Endometrial microvascular endothelial cells (primary cell): ENCODE measurements around the gene RPS5. TPM values are rescaled to one million over a fixed set of nuclear protein-coding genes. Genes with fewer than 3 reads are reported as not detected.
"Not testable (repeated sequence)": the region's sequence is repeated elsewhere in the genome, so short reads cannot be mapped to it uniquely, and the experiment has no call there.

ENCODE experiments used
- in situ Hi-C: cut with HindIII; loops from 2 replicates; pipeline ENCODE4 v1.10.0; 2017; ENCODE audit warnings: low sequenced_read_pairs, low pct_unique_long_range_greater_than_20kb; ENCODE audit errors: inconsistent ontology term
- total RNA-seq: library from RNA; depleted of rRNA; stranded (reverse); fragments of >200 nt; gene quantifications from one replicate; pipeline ENCODE4 v1.2.3, GENCODE V29; 2015; ENCODE audit errors: inconsistent ontology term

The RPS5 gene
- 2,433 TPM for total RNA-seq

GRCh38 chr19:58386576-58387337 lies at the start of gene RPS5:
Gene RPS5 (plus strand): TSS chr19:58387269. CDS start chr19:58388138, 869 bp downstream.
- in situ Hi-C loops: no loop called here

GRCh38 chr19:58338336-58338735 lies 48.7 kb upstream of the RPS5 start:
- in situ Hi-C loops: no loop called here

GRCh38 chr19:58338825-58339558 lies 48.1 kb upstream of the RPS5 start:
- in situ Hi-C loops: no loop called here

- in situ Hi-C loops: no loop called here
Measured at GRCh38 chr19:58345558-58345957, 41.5 kb upstream of the RPS5 start.

GRCh38 chr19:58346961-58347929 lies 39.8 kb upstream of the RPS5 start:
- in situ Hi-C loops: no loop called here

DNA sequence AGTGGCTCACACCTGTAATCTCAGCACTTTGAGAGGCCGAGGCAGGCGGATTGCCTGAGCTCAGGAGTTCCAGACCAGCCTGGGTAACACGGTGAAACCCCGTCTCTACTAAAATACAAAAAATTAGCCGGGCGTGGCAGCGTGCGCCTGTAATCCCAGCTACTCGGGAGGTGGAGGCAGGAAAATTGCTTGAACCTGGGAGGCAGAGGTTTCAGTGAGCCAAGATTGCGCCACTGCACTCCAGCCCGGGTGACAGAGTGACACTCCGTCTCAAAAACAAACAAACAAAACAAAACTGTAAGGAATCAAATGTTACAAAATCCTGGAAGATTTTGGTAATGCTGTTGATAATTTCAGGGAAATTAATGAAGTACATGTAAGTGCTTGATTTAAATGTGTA lies 39.0 kb upstream of the RPS5 start:
- in situ Hi-C loops: not testable (repeated sequence)

- in situ Hi-C loops: no loop called here
Measured at GRCh38 chr19:58349590-58349989, 37.5 kb upstream of the RPS5 start.

GRCh38 chr19:58350001-58350861 lies 36.8 kb upstream of the RPS5 start:
- in situ Hi-C loops: no loop called here

DNA sequence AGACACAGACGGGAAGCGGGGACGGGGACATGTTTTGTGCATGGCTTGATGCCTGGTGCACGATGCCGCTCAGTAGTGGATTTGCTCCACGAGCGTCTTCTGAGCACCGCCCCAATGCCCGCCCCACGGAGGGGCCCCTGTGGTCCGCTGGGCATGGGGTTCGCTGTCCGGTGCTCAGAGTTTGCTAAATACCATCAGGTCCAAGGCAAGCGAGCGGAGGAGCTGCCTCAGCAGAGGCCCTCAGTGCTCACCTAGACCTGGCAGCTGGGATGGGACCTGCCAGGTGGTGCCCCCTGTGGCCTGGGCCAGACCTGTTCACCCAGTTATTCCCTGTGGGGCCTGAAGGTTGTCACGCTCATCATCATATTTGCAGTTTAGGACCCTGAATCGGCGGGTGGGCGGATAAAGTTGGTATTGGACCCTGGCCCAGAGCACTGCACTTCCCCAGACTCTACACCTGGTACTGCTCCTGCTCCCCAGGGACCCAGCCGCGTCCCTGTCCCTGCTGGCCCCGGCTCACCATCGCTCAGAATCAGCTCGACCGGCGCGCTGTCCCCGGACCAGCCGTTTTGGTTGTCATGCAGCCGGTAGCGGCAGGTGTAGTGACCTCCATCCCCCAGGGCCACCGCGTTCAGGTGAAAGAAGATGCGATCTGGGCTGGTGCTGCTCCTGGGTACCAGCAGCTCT lies 36.1 kb upstream of the RPS5 start:
- in situ Hi-C loops: no loop called here

DNA sequence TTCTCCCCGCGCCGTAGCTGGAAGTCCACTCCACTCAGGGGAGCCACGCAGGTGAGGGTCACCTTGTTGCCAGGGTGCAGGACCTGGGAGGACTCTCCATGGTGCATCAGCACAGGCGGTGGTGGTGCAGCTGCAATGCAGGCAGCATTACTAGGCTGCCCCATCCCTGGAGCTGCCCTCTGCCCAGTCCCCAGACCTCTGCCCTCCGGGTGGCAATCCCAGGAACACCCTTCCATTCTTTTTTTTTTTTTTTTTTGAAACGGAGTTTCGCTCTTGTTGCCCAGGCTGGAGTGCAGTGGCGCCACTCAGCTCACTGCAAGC lies 35.6 kb upstream of the RPS5 start:
- in situ Hi-C loops: no loop called here

- in situ Hi-C loops: no loop called here
Measured at GRCh38 chr19:58351990-58352755, 34.9 kb upstream of the RPS5 start.

DNA sequence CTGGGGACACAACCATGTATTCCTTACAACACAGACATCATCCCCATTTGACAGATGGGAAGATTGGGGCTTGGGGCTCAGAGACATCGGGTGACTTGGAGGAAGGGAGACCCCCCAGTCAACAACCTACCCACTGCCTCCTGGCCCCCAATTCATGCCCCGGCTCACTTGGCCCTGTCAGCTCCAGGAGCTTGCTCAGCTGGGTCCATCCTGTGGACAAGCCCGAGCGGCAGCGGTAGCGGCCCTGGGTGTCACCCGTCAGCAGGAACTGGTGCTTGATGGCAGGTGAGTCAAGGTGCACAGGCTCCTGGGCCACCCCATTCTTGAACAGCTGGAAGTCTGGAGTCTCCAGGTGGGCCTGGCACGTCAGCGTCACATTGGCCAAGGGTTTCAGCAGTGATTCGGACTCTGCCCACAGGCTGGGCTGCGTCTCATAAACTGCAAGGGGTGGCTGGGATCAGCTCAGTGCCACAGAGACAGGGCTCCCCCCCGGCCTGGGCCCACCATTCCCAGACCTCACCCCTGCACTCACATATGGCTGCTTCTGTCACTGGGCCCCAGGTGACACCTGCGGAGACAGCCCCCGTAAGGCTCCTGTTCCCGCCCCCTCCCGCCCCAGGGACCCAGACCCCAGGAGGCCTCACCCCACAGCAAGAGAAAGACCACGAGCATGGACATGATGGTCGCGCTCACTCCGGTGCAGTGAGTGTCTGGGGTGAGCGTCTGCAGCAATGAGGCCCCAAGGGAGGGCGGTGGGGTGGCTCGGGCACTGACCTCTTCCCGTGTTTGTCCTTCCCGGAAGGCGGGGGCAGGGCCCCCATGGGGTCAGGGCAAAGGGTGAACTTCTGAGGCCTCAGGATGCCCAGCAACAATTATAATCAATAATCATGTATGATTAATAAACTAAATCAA lies 34.1 kb upstream of the RPS5 start, which contains the start of gene A1BG:
TSS of gene A1BG (minus strand) at position 733 of the 912 bp plus-strand sequence. CDS start at position 678, 55 bp downstream.
- in situ Hi-C loops: no loop called here

DNA sequence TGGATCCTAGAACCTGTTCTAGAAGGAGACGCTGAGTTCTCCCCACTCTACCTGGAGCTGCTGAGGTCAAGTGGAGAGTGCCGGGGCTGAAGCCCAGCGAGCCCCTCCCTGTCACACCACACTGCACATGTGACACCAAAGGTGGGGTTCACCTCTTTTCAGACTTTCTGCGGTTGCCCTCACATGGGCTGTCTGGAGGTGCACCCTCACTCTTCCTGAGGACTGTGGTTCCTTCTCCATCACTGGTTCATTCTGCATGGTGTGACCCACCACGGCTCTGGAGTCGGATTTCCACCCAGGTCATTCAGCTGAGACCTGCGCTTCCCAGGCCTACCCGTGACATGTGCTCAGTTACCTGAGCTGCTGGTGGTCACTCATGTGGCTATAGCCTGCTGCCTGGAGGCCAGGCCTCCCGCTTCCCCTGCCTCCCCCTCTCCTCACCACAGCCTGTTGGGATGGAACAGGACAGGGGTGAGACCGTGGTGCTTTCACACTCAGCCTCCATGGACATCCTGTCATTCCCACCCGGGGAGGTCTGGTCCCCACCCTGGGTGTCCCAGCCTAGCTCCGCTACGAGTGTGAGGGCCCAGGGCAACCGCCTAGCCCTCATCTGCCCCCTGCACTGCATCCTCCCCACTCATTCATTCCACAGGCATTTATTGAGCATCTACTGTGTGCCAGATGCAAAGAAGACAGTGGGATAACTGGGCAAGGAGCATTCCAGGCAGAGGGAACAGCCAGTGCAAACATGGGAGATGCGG lies 33.2 kb upstream of the RPS5 start:
- in situ Hi-C loops: no loop called here

DNA sequence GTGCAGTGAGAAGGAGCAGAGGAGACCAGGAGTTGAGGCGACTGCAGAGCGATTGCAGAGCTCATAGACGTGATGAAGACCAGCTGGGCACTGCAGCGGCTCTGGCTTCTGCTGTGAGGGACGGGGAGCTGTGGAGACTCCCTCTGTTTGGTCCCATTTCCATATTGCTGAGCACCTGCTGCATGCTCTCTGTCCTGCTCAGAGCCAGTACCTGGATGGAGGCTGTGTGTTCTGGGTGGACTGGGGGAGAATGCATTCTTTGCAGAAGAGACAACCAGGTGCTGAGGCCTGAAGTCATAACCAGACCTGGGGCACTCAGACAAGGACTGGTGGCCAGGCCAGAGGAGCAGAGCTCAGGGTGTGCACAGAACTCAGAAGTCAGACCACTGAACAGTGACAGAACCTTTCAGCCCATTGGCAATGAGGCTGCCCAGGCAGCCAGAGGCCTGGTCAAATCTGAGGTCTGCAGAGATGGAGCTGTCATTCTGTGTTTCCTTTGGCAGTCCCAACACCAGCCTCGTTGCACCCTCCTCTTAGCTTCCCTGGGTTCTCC lies 32.5 kb upstream of the RPS5 start:
- in situ Hi-C loops: no loop called here

- in situ Hi-C loops: no loop called here
Measured at GRCh38 chr19:58355215-58355796, 31.8 kb upstream of the RPS5 start.
